IMR-90 (cell line): ENCODE measurements around the gene FAM20C. TPM values are rescaled to one million over a fixed set of nuclear protein-coding genes. Genes with fewer than 3 reads are reported as not detected.
A peak's percentile ranks its signal among the peaks of the same experiment; 100 is the strongest.

ENCODE experiments used
- ATAC-seq: fragments of 200-7000 bp; cut with Tn5 transposase; 2 replicates; pipeline ENCODE4 v1.9.1; 2020; ENCODE audit warnings: low read depth, mild to moderate bottlenecking, moderate library complexity
- BruUV-seq: library from RNA; stranded (reverse); fragments of 400-500 nt; replicated peaks from 2 replicates; lab custom pipeline; 2021; lab: Mats Ljungman, UMichigan
- CTCF ChIA-PET: fragments of 300-600 bp; formaldehyde crosslinking; extraction: SDS; loops from one replicate; lab custom pipeline; 2021; ENCODE audit warnings: antibody characterized with exemption; lab: Yijun Ruan, JAX
- POLR2A ChIA-PET: fragments of 300-600 bp; sonication (Branson Sonifier 250); formaldehyde crosslinking; loops from one replicate; lab custom pipeline; 2022; ENCODE audit warnings: antibody characterized with exemption; ENCODE audit not compliant: unreplicated experiment; lab: Charles Lee
- DNase-seq: peaks from one replicate; pipeline ENCODE4 v3.0.0; 2013
- H2AFZ ChIP-seq: replicated peaks from 2 replicates; pipeline ENCODE3; 2013; ENCODE audit warnings: low read length, mild to moderate bottlenecking; ENCODE audit not compliant: poor library complexity
- H2AK5ac ChIP-seq: 2 replicates; pipeline ENCODE4 v1.6.1; 2013; ENCODE audit warnings: low read depth, low read length, inconsistent platforms
- H2AK9ac ChIP-seq: replicated peaks from 2 replicates; pipeline ENCODE3; 2013; ENCODE audit warnings: mild to moderate bottlenecking, low read depth, low read length, moderate library complexity; ENCODE audit not compliant: poor library complexity
- H2BK120ac ChIP-seq: 2 replicates; pipeline ENCODE4 v1.6.1; 2013; ENCODE audit warnings: low read depth, low read length, inconsistent platforms
- H2BK15ac ChIP-seq: 3 replicates; pipeline ENCODE4 v1.6.1; 2013; ENCODE audit warnings: low read depth, low read length, inconsistent platforms
- H2BK20ac ChIP-seq: 2 replicates; pipeline ENCODE4 v1.6.1; 2013; ENCODE audit warnings: low read depth, mild to moderate bottlenecking, inconsistent platforms, low read length, moderate library complexity
- H2BK5ac ChIP-seq: 2 replicates; pipeline ENCODE4 v1.6.1; 2013; ENCODE audit warnings: mild to moderate bottlenecking, low read depth, low read length, inconsistent platforms; ENCODE audit not compliant: poor library complexity, severe bottlenecking
- H3K14ac ChIP-seq: replicated peaks from 2 replicates; pipeline ENCODE4 v1.6.1; 2013; ENCODE audit warnings: low read depth, low read length, inconsistent platforms
- H3K18ac ChIP-seq: 2 replicates; pipeline ENCODE4 v1.6.1; 2013; ENCODE audit warnings: low read depth, low read length, control low read depth
- H3K23ac ChIP-seq: 2 replicates; pipeline ENCODE4 v1.6.1; 2013; ENCODE audit warnings: low read depth, low read length, inconsistent platforms
- H3K27ac ChIP-seq: 2 replicates; pipeline ENCODE4 v1.5.1; 2013; ENCODE audit warnings: mild to moderate bottlenecking, control low read depth, low read length; ENCODE audit not compliant: insufficient read depth
- H3K27me3 ChIP-seq: 2 replicates; pipeline ENCODE4 v1.6.1; 2013; ENCODE audit warnings: low read length; ENCODE audit not compliant: control insufficient read depth, insufficient read depth
- H3K36me3 ChIP-seq: 2 replicates; pipeline ENCODE4 v1.6.1; 2013; ENCODE audit warnings: low read length, mixed read lengths; ENCODE audit not compliant: control insufficient read depth, insufficient read depth
- H3K4ac ChIP-seq: 2 replicates; pipeline ENCODE4 v1.6.1; 2013; ENCODE audit warnings: low read depth, low read length, inconsistent platforms
- H3K4me1 ChIP-seq: 2 replicates; pipeline ENCODE4 v1.6.1; 2013; ENCODE audit warnings: low read length, mixed read lengths; ENCODE audit not compliant: control insufficient read depth, insufficient read depth
- H3K4me2 ChIP-seq: 2 replicates; pipeline ENCODE4 v1.6.1; 2013; ENCODE audit warnings: low read depth, mild to moderate bottlenecking, control low read depth, low read length, moderate library complexity
- H3K4me3 ChIP-seq: 2 replicates; pipeline ENCODE4 v1.5.1; 2013; ENCODE audit warnings: low read depth, mild to moderate bottlenecking, control low read depth, low read length, moderate library complexity; ENCODE audit not compliant: insufficient read depth
- H3K56ac ChIP-seq: 2 replicates; pipeline ENCODE4 v1.6.1; 2013; ENCODE audit warnings: low read length, inconsistent platforms; ENCODE audit not compliant: insufficient read depth; ENCODE audit errors: extremely low read depth
- H3K79me1 ChIP-seq, 2 experiments: 2 replicates each; pipeline ENCODE4 v1.6.1; 2013; ENCODE audit warnings: low read length in 2 of 2, inconsistent platforms in 1 of 2, low read depth in 1 of 2
- H3K9ac ChIP-seq: 2 replicates; pipeline ENCODE4 v1.6.1; 2013; ENCODE audit warnings: low read depth, low read length, control low read depth
- H3K9me1 ChIP-seq: 2 replicates; pipeline ENCODE4 v1.6.1; 2013; ENCODE audit warnings: low read length, inconsistent platforms; ENCODE audit not compliant: insufficient read depth
- H3K9me3 ChIP-seq: 2 replicates; pipeline ENCODE4 v1.6.1; 2013; ENCODE audit warnings: low read length; ENCODE audit not compliant: control insufficient read depth, insufficient read depth
- H4K20me1 ChIP-seq: 2 replicates; pipeline ENCODE4 v1.6.1; 2013; ENCODE audit warnings: low read length, inconsistent platforms; ENCODE audit not compliant: insufficient read depth
- H4K5ac ChIP-seq: 2 replicates; pipeline ENCODE4 v1.6.1; 2013; ENCODE audit warnings: mild to moderate bottlenecking, low read depth, low read length, control low read depth
- H4K8ac ChIP-seq, 2 experiments: 2 replicates each; pipeline ENCODE4 v1.6.1; 2013; ENCODE audit warnings: low read depth in 2 of 2, low read length in 2 of 2, control low read depth in 1 of 2, inconsistent platforms in 1 of 2
- H4K91ac ChIP-seq: 2 replicates; pipeline ENCODE4 v1.6.1; 2013; ENCODE audit warnings: low read depth, low read length, inconsistent platforms; ENCODE audit not compliant: insufficient read depth
- FOS ChIP-seq: fragments of 150-350 bp; IDR thresholded peaks from 2 replicates; pipeline ENCODE4 v1.6.1; 2016; ENCODE audit warnings: low read depth, low read length
- RCOR1 ChIP-seq: IDR thresholded peaks from 2 replicates; pipeline ENCODE4 v1.6.1; 2012; ENCODE audit warnings: mild to moderate bottlenecking, low read length, improper control_type of control experiment; ENCODE audit not compliant: insufficient replicate concordance
- SMC3 ChIP-seq: fragments of 150-350 bp; IDR thresholded peaks from 2 replicates; pipeline ENCODE4 v1.6.1; 2016; ENCODE audit warnings: low read depth, mild to moderate bottlenecking, antibody characterized with exemption, low read length, moderate library complexity
- WGBS, 2 experiments: methylation state at CpG; one replicate each; pipeline versions ENCODE4 v1.1.5 to v1.1.7; 2013; ENCODE audit warnings: missing lambda C conversion rate in 2 of 2; ENCODE audit not compliant: insufficient read length in 1 of 2; ENCODE audit errors: extremely low coverage in 2 of 2; 5-methylcytosine and 5-hydroxymethylcytosine counted together
- dilution Hi-C: fragments of 300-500 bp; cut with HindIII; formaldehyde crosslinking; loops from one replicate; pipeline ENCODE4 v1.14.3; 2018; ENCODE audit warnings: low sequenced_read_pairs; ENCODE audit not compliant: unreplicated experiment
- in situ Hi-C: fragments of 300-500 bp; cut with MboI; formaldehyde crosslinking; loops from 3 replicates; pipeline ENCODE4 v1.14.3; 2019; ENCODE audit warnings: low sequenced_read_pairs, inconsistent platforms, mixed read lengths
- intact Hi-C: fragments of 100-400 bp; cut with micrococcal nuclease; formaldehyde crosslinking; loops from 2 replicates; pipeline ENCODE4 v1.10.0; 2022
- polyA plus RNA-seq, 3 experiments: library from polyadenylated mRNA; depleted of rRNA; stranded (reverse); fragments of >200 nt; gene quantifications; 2 replicates each; pipeline ENCODE4 v1.2.3, GENCODE V29; 2012; ENCODE audit warnings: low replicate concordance in 1 of 3
- total RNA-seq: library from RNA; depleted of rRNA; stranded (reverse); fragments of >200 nt; gene quantifications from 2 replicates; pipeline ENCODE4 v1.2.3, GENCODE V29; 2012

FAM20C gene
- total and polyA plus RNA-seq, 2 of the 4 experiments (the other 2 are of a cell fraction) = 7.7 to 36.6 TPM

DNA sequence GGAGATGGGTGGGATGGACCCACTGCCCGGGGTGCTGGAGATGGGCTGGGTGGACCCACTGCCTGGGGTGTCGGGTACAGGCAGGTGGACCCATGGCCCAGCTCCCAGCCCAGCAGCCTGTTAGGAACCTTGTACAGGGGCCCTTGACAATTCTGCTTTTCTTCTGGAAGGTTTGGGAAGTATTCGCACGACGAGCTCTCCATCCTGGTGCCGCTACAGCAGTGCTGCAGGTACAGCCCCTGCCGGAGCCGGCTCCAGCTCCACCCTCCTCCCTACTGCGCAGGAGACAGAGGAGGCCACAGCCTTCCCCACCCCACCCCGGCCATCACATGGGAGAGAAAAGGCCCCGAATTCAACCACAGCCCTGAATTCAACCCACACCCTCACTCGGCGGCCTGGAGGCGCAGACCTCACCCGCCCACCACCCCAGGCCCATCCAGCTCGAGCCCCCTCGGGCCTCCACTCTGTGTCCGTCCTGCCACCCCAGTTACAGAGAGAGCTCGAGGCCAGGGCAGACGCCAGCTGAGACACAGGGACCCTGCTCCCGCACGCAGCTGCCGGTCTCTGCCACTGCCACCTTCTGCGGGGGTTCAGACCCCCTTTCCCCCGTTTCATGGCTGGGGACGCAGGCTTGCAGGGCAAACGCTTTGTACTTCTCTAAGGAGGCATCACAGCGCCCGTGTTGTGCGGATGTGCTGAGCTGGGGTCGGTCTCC is 66.3 kb downstream of the FAM20C start:
- peak overlapping the region; percentile 28 for H2AK9ac ChIP-seq
- H3K14ac ChIP-seq = no peak overlapping the region
- no peak overlapping the region for H3K4me2 ChIP-seq
- H3K4me1 ChIP-seq = no peaks in the 10 kb centered on the region
- no peaks in the 10 kb centered on the region for H3K79me1 ChIP-seq
- H2AK5ac ChIP-seq = no peak overlapping the region
- BruUV-seq = no TSS peak
- H3K4me3 ChIP-seq = no peak overlapping the region
- TF ChIP-seq RCOR1 (no peak), FOS (no peak), SMC3 (no peak)
- H3K36me3 ChIP-seq = peaks cover 77% of the 10 kb centered on the region
- in situ Hi-C loops (no loop called here), intact Hi-C loops (no loop called here), dilution Hi-C loops (no loop called here)
- no peaks in the 10 kb centered on the region for H4K20me1 ChIP-seq
- no peak for ATAC-seq
- H2BK20ac ChIP-seq = no peak overlapping the region
- H3K9me3 ChIP-seq = peaks cover 25% of the 10 kb centered on the region
- no peaks in the 10 kb centered on the region for H3K27me3 ChIP-seq
- DNase-seq = no peak
- no peak overlapping the region for H4K91ac ChIP-seq
- H3K18ac ChIP-seq = no peak overlapping the region
- no peak overlapping the region for H3K23ac ChIP-seq
- no peak overlapping the region for H2BK120ac ChIP-seq
- H3K27ac ChIP-seq = no peak overlapping the region
- H4K8ac ChIP-seq = no peak overlapping the region
- H3K4ac ChIP-seq = no peak overlapping the region
- H3K56ac ChIP-seq = no peak overlapping the region
- ChIA-PET POLR2A (no interaction called here), CTCF (no interaction called here)
- no peaks in the 10 kb centered on the region for H3K9me1 ChIP-seq
- no peak overlapping the region for H2BK5ac ChIP-seq
- H4K5ac ChIP-seq = no peak overlapping the region
- H2BK15ac ChIP-seq = no peak overlapping the region
- H3K9ac ChIP-seq = no peak overlapping the region
- WGBS, 2 experiments = 100% methylated on average over 7 of the region's 31 CpGs; no CpG with 5 or more reads in 1 of the 2 experiments
- no peak overlapping the region for H2AFZ ChIP-seq
